Panc1 (cell line): ENCODE measurements around the gene KIAA1217. TPM values are rescaled to one million over a fixed set of nuclear protein-coding genes. Genes with fewer than 3 reads are reported as not detected.

Source experiments
- ATAC-seq: fragments of 200-7000 bp; cut with Tn5 transposase; 2 replicates; pipeline ENCODE4 v1.9.1; 2020; ENCODE audit warnings: mild to moderate bottlenecking, moderate library complexity
- BruUV-seq: library from RNA; stranded (reverse); fragments of 400-500 nt; replicated peaks from 2 replicates; lab custom pipeline; 2021; lab: Mats Ljungman, UMichigan
- CTCF ChIA-PET: fragments of 300-600 bp; sonication (Branson Sonifier 250); formaldehyde crosslinking; loops from one replicate; lab custom pipeline; 2022; ENCODE audit warnings: antibody characterized with exemption; lab: Charles Lee
- POLR2A ChIA-PET: fragments of 300-600 bp; sonication (Branson Sonifier 250); formaldehyde crosslinking; loops from one replicate; lab custom pipeline; 2022; ENCODE audit warnings: antibody characterized with exemption; lab: Charles Lee
- DNase-seq: peaks from one replicate; pipeline ENCODE4 v3.0.0-alpha.2; 2010; ENCODE audit warnings: low read depth, low spot score
- H3K27ac ChIP-seq: 2 replicates; pipeline ENCODE4 v1.5.1; 2011; ENCODE audit warnings: mild to moderate bottlenecking, low read length, inconsistent platforms
- H3K27me3 ChIP-seq: fragments of 200-500 bp; sonication (Bioruptor generic); 2 replicates; pipeline ENCODE4 v1.6.0; 2014; ENCODE audit warnings: low read length, inconsistent platforms; ENCODE audit not compliant: control insufficient read depth, insufficient read depth
- H3K36me3 ChIP-seq: fragments of 200-500 bp; sonication (Bioruptor generic); 2 replicates; pipeline ENCODE4 v1.5.1; 2014; ENCODE audit warnings: inconsistent platforms, mild to moderate bottlenecking, low read length, moderate library complexity; ENCODE audit not compliant: control insufficient read depth, insufficient read depth
- H3K4me1 ChIP-seq: 2 replicates; pipeline ENCODE4 v1.5.1; 2011; ENCODE audit warnings: inconsistent platforms, mild to moderate bottlenecking, low read length, moderate library complexity; ENCODE audit not compliant: control insufficient read depth, insufficient read depth
- H3K4me3 ChIP-seq, 2 experiments: 2 replicates each; pipeline ENCODE4 v1.5.1; 2011 to 2012; ENCODE audit warnings: low read depth in 2 of 2, low read length in 2 of 2, mild to moderate bottlenecking in 2 of 2, inconsistent platforms in 1 of 2, moderate library complexity in 1 of 2
- H3K9me3 ChIP-seq: fragments of 200-500 bp; sonication (Bioruptor generic); 2 replicates; pipeline ENCODE4 v1.5.1; 2014; ENCODE audit warnings: low read depth, mild to moderate bottlenecking, inconsistent platforms, low read length, moderate library complexity; ENCODE audit not compliant: control insufficient read depth, insufficient read depth
- POLR2AphosphoS5 ChIP-seq: IDR thresholded peaks from 2 replicates; pipeline ENCODE4 v1.6.1; 2012; ENCODE audit warnings: mild to moderate bottlenecking, low read depth, low read length, moderate library complexity
- SIN3A ChIP-seq: IDR thresholded peaks from 2 replicates; pipeline ENCODE4 v1.6.1; 2012; ENCODE audit warnings: low read depth, mild to moderate bottlenecking, low read length, moderate library complexity, borderline replicate concordance; ENCODE audit not compliant: insufficient read depth
- TCF7L2 ChIP-seq: IDR thresholded peaks from 2 replicates; pipeline ENCODE4 v1.6.1; 2011; ENCODE audit warnings: mild to moderate bottlenecking, low read depth, low read length, inconsistent platforms
- in situ Hi-C: cut with HindIII; loops from 2 replicates; pipeline ENCODE4 v1.10.0; 2016; ENCODE audit warnings: low sequenced_read_pairs, low pct_unique_long_range_greater_than_20kb
- intact Hi-C: fragments of 100-400 bp; cut with micrococcal nuclease; formaldehyde crosslinking; loops from one replicate; pipeline ENCODE4 v1.10.0; 2022; ENCODE audit not compliant: unreplicated experiment
- total RNA-seq: library from RNA; stranded (reverse); gene quantifications from one replicate; pipeline ENCODE4 v1.2.1, GENCODE V29; 2021; ENCODE audit not compliant: unreplicated experiment
- TF ChIP-seq, protein P1 (sequence below): fragments of 450-650 bp; IDR thresholded peaks from 2 replicates; pipeline ENCODE4 v1.5.1; 2017; ENCODE audit warnings: mild to moderate bottlenecking
- TF ChIP-seq, protein P2 (sequence below), 2 experiments: IDR thresholded peaks; 2 replicates each; pipeline ENCODE4 v1.6.1; 2011 to 2012; ENCODE audit warnings: low read depth in 2 of 2, control low read depth in 1 of 2, low read length in 1 of 2, mild to moderate bottlenecking in 1 of 2, moderate library complexity in 1 of 2; ENCODE audit not compliant: insufficient read depth in 1 of 2

Gene KIAA1217
- total RNA-seq, 1 experiment from 2014 or later, result 11.6 TPM

DNA sequence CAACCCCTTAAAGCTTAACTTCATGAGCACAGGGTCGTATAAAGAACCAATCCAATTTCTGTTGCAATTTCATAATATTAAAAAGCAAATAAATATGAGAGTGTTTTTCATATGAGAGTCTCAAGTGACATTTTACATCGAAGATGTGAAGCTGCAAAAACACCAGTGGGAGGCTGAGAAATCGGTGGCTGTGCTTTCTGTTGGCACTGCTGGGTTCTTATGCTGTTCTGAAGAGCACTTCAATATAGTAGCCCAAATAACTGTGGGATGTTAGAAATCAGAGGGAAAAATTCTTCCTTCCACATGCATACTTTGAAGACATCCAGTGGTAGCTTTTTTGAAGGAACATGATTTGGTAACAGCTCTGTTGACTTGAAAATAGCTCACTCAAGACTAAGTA lies 269.0 kb downstream of the KIAA1217 start:
- CTCF ChIA-PET, result no interaction called here
- BruUV-seq, result no TSS peak
- ATAC-seq, result no peak
- Histone ChIP-seq H3K4me1 (no peaks in the 10 kb centered on the region), H3K36me3 (no peaks in the 10 kb centered on the region), H3K27me3 (no peaks in the 10 kb centered on the region), H3K27ac (no peak overlapping the region), H3K9me3 (no peaks in the 10 kb centered on the region), H3K4me3 (no peak overlapping the region)
- intact Hi-C loops (no loop called here), in situ Hi-C loops (no loop called here)
- TF ChIP-seq, protein P1, sequence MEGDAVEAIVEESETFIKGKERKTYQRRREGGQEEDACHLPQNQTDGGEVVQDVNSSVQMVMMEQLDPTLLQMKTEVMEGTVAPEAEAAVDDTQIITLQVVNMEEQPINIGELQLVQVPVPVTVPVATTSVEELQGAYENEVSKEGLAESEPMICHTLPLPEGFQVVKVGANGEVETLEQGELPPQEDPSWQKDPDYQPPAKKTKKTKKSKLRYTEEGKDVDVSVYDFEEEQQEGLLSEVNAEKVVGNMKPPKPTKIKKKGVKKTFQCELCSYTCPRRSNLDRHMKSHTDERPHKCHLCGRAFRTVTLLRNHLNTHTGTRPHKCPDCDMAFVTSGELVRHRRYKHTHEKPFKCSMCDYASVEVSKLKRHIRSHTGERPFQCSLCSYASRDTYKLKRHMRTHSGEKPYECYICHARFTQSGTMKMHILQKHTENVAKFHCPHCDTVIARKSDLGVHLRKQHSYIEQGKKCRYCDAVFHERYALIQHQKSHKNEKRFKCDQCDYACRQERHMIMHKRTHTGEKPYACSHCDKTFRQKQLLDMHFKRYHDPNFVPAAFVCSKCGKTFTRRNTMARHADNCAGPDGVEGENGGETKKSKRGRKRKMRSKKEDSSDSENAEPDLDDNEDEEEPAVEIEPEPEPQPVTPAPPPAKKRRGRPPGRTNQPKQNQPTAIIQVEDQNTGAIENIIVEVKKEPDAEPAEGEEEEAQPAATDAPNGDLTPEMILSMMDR, result no peak
- TF ChIP-seq, protein P2, sequence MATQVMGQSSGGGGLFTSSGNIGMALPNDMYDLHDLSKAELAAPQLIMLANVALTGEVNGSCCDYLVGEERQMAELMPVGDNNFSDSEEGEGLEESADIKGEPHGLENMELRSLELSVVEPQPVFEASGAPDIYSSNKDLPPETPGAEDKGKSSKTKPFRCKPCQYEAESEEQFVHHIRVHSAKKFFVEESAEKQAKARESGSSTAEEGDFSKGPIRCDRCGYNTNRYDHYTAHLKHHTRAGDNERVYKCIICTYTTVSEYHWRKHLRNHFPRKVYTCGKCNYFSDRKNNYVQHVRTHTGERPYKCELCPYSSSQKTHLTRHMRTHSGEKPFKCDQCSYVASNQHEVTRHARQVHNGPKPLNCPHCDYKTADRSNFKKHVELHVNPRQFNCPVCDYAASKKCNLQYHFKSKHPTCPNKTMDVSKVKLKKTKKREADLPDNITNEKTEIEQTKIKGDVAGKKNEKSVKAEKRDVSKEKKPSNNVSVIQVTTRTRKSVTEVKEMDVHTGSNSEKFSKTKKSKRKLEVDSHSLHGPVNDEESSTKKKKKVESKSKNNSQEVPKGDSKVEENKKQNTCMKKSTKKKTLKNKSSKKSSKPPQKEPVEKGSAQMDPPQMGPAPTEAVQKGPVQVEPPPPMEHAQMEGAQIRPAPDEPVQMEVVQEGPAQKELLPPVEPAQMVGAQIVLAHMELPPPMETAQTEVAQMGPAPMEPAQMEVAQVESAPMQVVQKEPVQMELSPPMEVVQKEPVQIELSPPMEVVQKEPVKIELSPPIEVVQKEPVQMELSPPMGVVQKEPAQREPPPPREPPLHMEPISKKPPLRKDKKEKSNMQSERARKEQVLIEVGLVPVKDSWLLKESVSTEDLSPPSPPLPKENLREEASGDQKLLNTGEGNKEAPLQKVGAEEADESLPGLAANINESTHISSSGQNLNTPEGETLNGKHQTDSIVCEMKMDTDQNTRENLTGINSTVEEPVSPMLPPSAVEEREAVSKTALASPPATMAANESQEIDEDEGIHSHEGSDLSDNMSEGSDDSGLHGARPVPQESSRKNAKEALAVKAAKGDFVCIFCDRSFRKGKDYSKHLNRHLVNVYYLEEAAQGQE (IDR thresholded peaks at IDR 0.05; ENCODE audit: insufficient read depth in 1 of 2, low read depth in 2 of 2, low read length in 1 of 2), result no peak
- TF ChIP-seq SIN3A (no peak), TCF7L2 (no peak), POLR2AphosphoS5 (no peak)
- POLR2A ChIA-PET, result no interaction called here
- no peak for DNase-seq

DNA sequence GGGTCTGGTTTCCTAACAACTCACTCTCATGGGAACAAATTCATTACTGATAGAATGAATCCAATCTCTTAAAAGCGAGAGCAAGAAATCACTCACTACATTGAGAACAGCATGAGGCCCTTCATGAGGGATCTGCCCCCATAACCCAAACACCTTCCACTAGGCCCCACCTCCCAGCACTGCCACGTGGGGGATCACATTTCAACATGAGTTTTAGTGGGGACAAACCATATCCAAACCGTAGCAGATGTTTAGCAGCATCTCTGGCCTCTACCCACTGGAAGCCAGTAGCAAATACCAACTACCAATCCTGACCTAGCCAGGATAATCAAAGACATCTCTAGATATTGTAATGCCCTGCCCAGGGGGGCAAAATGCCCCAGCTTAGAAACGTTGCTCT lies 270.9 kb downstream of the KIAA1217 start:
- CTCF ChIA-PET, result no interaction called here
- Histone ChIP-seq H3K27ac (no peak overlapping the region), H3K9me3 (no peaks in the 10 kb centered on the region), H3K27me3 (no peaks in the 10 kb centered on the region), H3K4me3 (no peak overlapping the region), H3K4me1 (no peaks in the 10 kb centered on the region), H3K36me3 (no peaks in the 10 kb centered on the region)
- intact Hi-C loops, result no loop called here
- ATAC-seq, result no peak
- in situ Hi-C loops, result no loop called here
- no TSS peak for BruUV-seq
- no peak for DNase-seq
- POLR2A ChIA-PET, result no interaction called here
- TF ChIP-seq TCF7L2, result no peak
- TF ChIP-seq, protein P2 (IDR thresholded peaks at IDR 0.05; ENCODE audit: insufficient read depth in 1 of 2, low read depth in 2 of 2, low read length in 1 of 2), result no peak
- TF ChIP-seq SIN3A, result no peak
- TF ChIP-seq, protein P1, result no peak
- no peak for TF ChIP-seq POLR2AphosphoS5
